SU-DHL-6 (cell line): Measurements from ENCODE around the gene ERICH4.

ENCODE experiments used
- H2AFZ ChIP-seq: fragments of 200-600 bp; sonication (generic); 2 replicates; pipeline ENCODE4 v1.6.1; 2014; ENCODE audit warnings: low read depth, mild to moderate bottlenecking, moderate library complexity, mixed read lengths, antibody characterized with exemption, low read length; ENCODE audit not compliant: severe bottlenecking
- H3F3A ChIP-seq: fragments of 200-600 bp; shearing (Covaris generic); 2 replicates; pipeline ENCODE4 v1.6.0; 2016; ENCODE audit warnings: antibody characterized with exemption, mild to moderate bottlenecking; ENCODE audit not compliant: insufficient read depth
- H3K27ac ChIP-seq: fragments of 200-600 bp; sonication (generic); 2 replicates; pipeline ENCODE4 v1.5.1; 2016; ENCODE audit warnings: low read depth, mild to moderate bottlenecking, low read length, moderate library complexity, mixed read lengths
- H3K27me3 ChIP-seq: fragments of 200-600 bp; sonication (generic), shearing (Covaris generic); 2 replicates; pipeline ENCODE4 v1.6.0; 2014; ENCODE audit warnings: mild to moderate bottlenecking, low read length
- H3K36me3 ChIP-seq: fragments of 200-600 bp; sonication (generic); 2 replicates; pipeline ENCODE4 v1.6.1; 2014; ENCODE audit warnings: mild to moderate bottlenecking, low read length, mixed read lengths
- H3K4me2 ChIP-seq: fragments of 300-600, 200-600 bp; shearing (Covaris generic), sonication (generic); 2 replicates; pipeline ENCODE4 v1.6.0; 2014; ENCODE audit warnings: low read length, low read depth, mild to moderate bottlenecking; ENCODE audit not compliant: poor library complexity, severe bottlenecking
- H3K4me3 ChIP-seq: fragments of 200-600 bp; sonication (generic); 2 replicates; pipeline ENCODE4 v1.5.1; 2014; ENCODE audit warnings: antibody characterized with exemption, low read length, mild to moderate bottlenecking, mixed read lengths; ENCODE audit not compliant: insufficient read depth, poor library complexity, severe bottlenecking
- H3K79me2 ChIP-seq: fragments of 200-600 bp; sonication (generic); 2 replicates; pipeline ENCODE4 v1.6.1; 2014; ENCODE audit warnings: mild to moderate bottlenecking, low read length, moderate library complexity; ENCODE audit not compliant: insufficient read depth
- H3K9ac ChIP-seq: fragments of 200-600 bp; sonication (generic); 2 replicates; pipeline ENCODE4 v1.7.0; 2014; ENCODE audit warnings: mild to moderate bottlenecking, low read length
- H3K9me2 ChIP-seq: fragments of 200-600 bp; sonication (generic); replicated peaks from 2 replicates; pipeline ENCODE4 v1.6.1; 2014; ENCODE audit warnings: low read length; ENCODE audit not compliant: insufficient read depth
- H3K9me3 ChIP-seq: fragments of 200-600 bp; sonication (generic); 2 replicates; pipeline ENCODE4 v1.6.1; 2014; ENCODE audit warnings: low read length, mixed read lengths; ENCODE audit not compliant: insufficient read depth
- H4K20me1 ChIP-seq: fragments of 200-600 bp; sonication (generic); 2 replicates; pipeline ENCODE4 v1.6.1; 2014; ENCODE audit warnings: low read depth, mild to moderate bottlenecking, antibody characterized with exemption, low read length, moderate library complexity, mixed read lengths
- CTCF ChIP-seq: fragments of 200-600 bp; sonication (generic); IDR thresholded peaks from one replicate; pipeline ENCODE4 v1.5.1; 2017; ENCODE audit warnings: antibody characterized with exemption, mild to moderate bottlenecking, low read length, moderate library complexity; ENCODE audit not compliant: insufficient read depth, poor library complexity, severe bottlenecking
- EZH2phosphoT487 ChIP-seq: fragments of 200-600 bp; sonication (generic), shearing (Covaris generic); conservative IDR thresholded peaks from 2 replicates; pipeline ENCODE4 v1.6.1; 2018; ENCODE audit warnings: mild to moderate bottlenecking, antibody characterized with exemption, low read length, moderate library complexity, mixed read lengths

ERICH4 gene

DNA sequence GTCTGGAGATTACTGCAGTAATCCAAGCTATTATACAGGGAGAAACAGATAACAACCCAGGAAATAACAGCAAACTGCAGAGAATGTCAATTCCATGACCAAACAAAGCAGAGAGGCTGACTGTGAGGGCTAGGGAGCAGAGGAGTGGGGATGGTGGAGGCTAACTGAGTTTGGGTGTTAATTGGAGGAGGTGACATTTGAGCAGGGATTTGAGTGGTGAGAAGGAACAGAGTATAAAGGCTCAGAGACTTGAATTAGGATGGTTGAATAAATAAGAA, 6.3 kb upstream of the ERICH4 start:
- H2AFZ ChIP-seq = no peak overlapping the region
- no peaks in the 10 kb centered on the region for H3K9me2 ChIP-seq
- no peaks in the 10 kb centered on the region; the same call in 1 of the 2 replicates for H3K36me3 ChIP-seq
- H3K4me3 ChIP-seq = no peak overlapping the region
- no peak overlapping the region for H3K27ac ChIP-seq
- no peaks in the 10 kb centered on the region for H3F3A ChIP-seq
- H4K20me1 ChIP-seq = no peaks in the 10 kb centered on the region
- no peaks in the 10 kb centered on the region for H3K27me3 ChIP-seq
- H3K79me2 ChIP-seq = peaks cover 11% of the 10 kb centered on the region
- no peaks in the 10 kb centered on the region for H3K9me3 ChIP-seq
- H3K4me2 ChIP-seq = no peak overlapping the region
- TF ChIP-seq CTCF (no peak), EZH2phosphoT487 (no peak)
- H3K9ac ChIP-seq = no peak overlapping the region

DNA sequence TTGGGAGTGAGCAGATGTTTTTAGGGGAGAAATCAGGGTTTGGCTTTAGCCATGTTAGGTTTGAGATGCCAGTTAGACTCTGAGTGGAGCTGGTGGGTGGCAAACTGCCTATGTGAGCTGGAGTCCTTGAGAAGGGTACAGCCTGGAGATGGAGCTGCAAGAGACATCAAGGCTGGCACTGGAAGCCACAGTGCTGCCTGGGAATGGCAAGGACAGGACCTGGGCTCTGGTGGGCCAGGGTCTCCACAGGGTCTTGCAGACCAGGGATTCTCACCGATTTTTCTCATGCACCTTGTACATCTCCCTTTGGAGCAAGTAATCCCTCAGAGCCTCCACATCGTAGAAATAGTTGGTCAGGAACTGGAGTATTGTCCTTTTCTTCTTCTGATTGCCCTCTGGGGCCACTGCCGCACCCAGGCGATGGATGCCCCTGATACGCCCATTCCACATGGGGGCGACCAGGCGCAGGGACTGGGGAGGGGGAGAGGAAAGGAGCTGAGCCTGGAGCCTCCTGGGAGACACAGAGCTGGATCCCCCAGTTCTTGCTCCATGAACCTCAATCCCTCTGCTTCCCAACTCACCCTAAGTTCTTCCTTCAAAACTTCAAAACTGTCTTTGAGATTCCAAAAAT, 4.9 kb upstream of the ERICH4 start:
- Histone ChIP-seq H3K9me3 (no peaks in the 10 kb centered on the region), H3K4me2 (peak overlapping the region; percentile 79), H3K9me2 (no peaks in the 10 kb centered on the region), H3K36me3 (no peaks in the 10 kb centered on the region; the same call in 1 of the 2 replicates), H3K27ac (no peak overlapping the region), H3K9ac (no peak overlapping the region), H3K79me2 (peaks cover 11% of the 10 kb centered on the region), H2AFZ (no peak overlapping the region), H3K27me3 (no peaks in the 10 kb centered on the region), H3F3A (no peaks in the 10 kb centered on the region), H4K20me1 (no peaks in the 10 kb centered on the region), H3K4me3 (no peak overlapping the region)
- TF ChIP-seq EZH2phosphoT487 (no peak), CTCF (no peak)

- peak within 1 kb of the TSS; percentile 71 for H2AFZ ChIP-seq
- no peaks in the 10 kb centered on the region for H3K9me2 ChIP-seq
- H4K20me1 ChIP-seq = no peaks in the 10 kb centered on the region
Observed at GRCh38 chr19:41439441-41440222, 3.3 kb upstream of the ERICH4 start, which contains the start of gene DMAC2. TSS of gene DMAC2 (minus strand) at chr19:41439912. CDS start at chr19:41439899, 13 bp downstream.

More at GRCh38 chr19:41439441-41440222, 3.3 kb upstream of the ERICH4 start, which contains the start of gene DMAC2:
- H3K9ac ChIP-seq = peak within 1 kb of the TSS; percentile 73
- H3K4me3 ChIP-seq = peak within 1 kb of the TSS; percentile 97
- H3K27me3 ChIP-seq = no peaks in the 10 kb centered on the region
- no peaks in the 10 kb centered on the region for H3K36me3 ChIP-seq
- TF ChIP-seq EZH2phosphoT487 = no peak
- peak; percentile 70 for TF ChIP-seq CTCF
- peak within 1 kb of the TSS; percentile 79 for H3K4me2 ChIP-seq
- H3K79me2 ChIP-seq = peaks cover 11% of the 10 kb centered on the region
- H3F3A ChIP-seq = no peaks in the 10 kb centered on the region
- H3K9me3 ChIP-seq = no peaks in the 10 kb centered on the region
- H3K27ac ChIP-seq = peak within 1 kb of the TSS; percentile 52
